K562 (cell line): ENCODE measurements around the gene DDIT3. TPM values are rescaled to one million over a fixed set of nuclear protein-coding genes. Genes with fewer than 3 reads are reported as not detected.

Source experiments
- BACH1 ChIP-seq: fragments of 200-800 bp; sonication (Bioruptor generic); IDR thresholded peaks from 2 replicates; pipeline ENCODE4 v1.6.1; 2016; ENCODE audit warnings: missing genetic modification characterization, missing compliant biosample characterization
- CBFB ChIP-seq: sonication (generic); formaldehyde crosslinking; IDR thresholded peaks from 2 replicates; pipeline ENCODE4 v1.4.0; 2020; ENCODE audit warnings: mild to moderate bottlenecking, missing genetic modification reagents
- CCAR2 ChIP-seq: fragments of 200-400 bp; formaldehyde crosslinking; IDR thresholded peaks from 2 replicates; pipeline ENCODE4 v1.6.1; 2017; ENCODE audit warnings: mild to moderate bottlenecking, low read depth, low read length
- HMG20A ChIP-seq: fragments of 450-650 bp; formaldehyde crosslinking; conservative IDR thresholded peaks from 2 replicates; pipeline ENCODE4 v1.4.0; 2020; ENCODE audit warnings: mild to moderate bottlenecking, mixed read lengths
- IRF2 ChIP-seq: sonication (generic); formaldehyde crosslinking; IDR thresholded peaks from 2 replicates; pipeline ENCODE4 v1.8.1; 2022; ENCODE audit warnings: mild to moderate bottlenecking, missing genetic modification reagents
- KLF6 ChIP-seq: fragments of 250-450 bp; sonication (Bioruptor Pico); IDR thresholded peaks from 2 replicates; pipeline ENCODE4 v1.4.0; 2020; ENCODE audit warnings: mild to moderate bottlenecking, moderate library complexity, borderline replicate concordance
- NFATC3 ChIP-seq: fragments of 450-650 bp; IDR thresholded peaks from 2 replicates; pipeline ENCODE4 v1.6.1; 2017; ENCODE audit warnings: mild to moderate bottlenecking
- NR2F6 ChIP-seq: fragments of 450-650 bp; formaldehyde crosslinking; IDR thresholded peaks from 2 replicates; pipeline ENCODE4 v1.4.0; 2020; ENCODE audit warnings: mild to moderate bottlenecking
- PHB ChIP-seq: fragments of 250-450 bp; sonication (Bioruptor Pico); IDR thresholded peaks from 2 replicates; pipeline ENCODE4 v1.5.0; 2021
- PML ChIP-seq: IDR thresholded peaks from 2 replicates; pipeline ENCODE4 v1.6.1; 2012; ENCODE audit warnings: low read length, inconsistent platforms
- POLR3G ChIP-seq: IDR thresholded peaks from 2 replicates; pipeline ENCODE4 v1.6.1; 2011; ENCODE audit not compliant: insufficient read length, insufficient replicate concordance; ENCODE audit errors: extremely low read depth
- PRPF4 ChIP-seq: fragments of 200-400 bp; formaldehyde crosslinking; IDR thresholded peaks from one replicate; pipeline ENCODE4 v1.6.1; 2017; ENCODE audit warnings: low read length, low read depth, mild to moderate bottlenecking; ENCODE audit not compliant: insufficient read depth, poor library complexity, severe bottlenecking
- RBM14 ChIP-seq: fragments of 200-400 bp; formaldehyde crosslinking; IDR thresholded peaks from 2 replicates; pipeline ENCODE4 v1.6.1; 2018; ENCODE audit warnings: low read depth, mild to moderate bottlenecking, low read length, moderate library complexity, borderline replicate concordance; ENCODE audit not compliant: insufficient read depth
- RBM15 ChIP-seq: fragments of 200-400 bp; formaldehyde crosslinking; IDR thresholded peaks from 2 replicates; pipeline ENCODE4 v1.6.1; 2018; ENCODE audit warnings: mild to moderate bottlenecking, low read length, moderate library complexity; ENCODE audit not compliant: insufficient read depth
- RBM39 ChIP-seq: fragments of 200-400 bp; formaldehyde crosslinking; optimal IDR thresholded peaks from 2 replicates; pipeline ENCODE3; 2018; ENCODE audit warnings: low read depth, low read length
- SMARCC2 ChIP-seq: fragments of 450-650 bp; IDR thresholded peaks from 2 replicates; pipeline ENCODE4 v1.6.1; 2017; ENCODE audit warnings: antibody characterized with exemption, moderate library complexity, mild to moderate bottlenecking, low read depth
- SMARCE1 ChIP-seq: fragments of 450-650 bp; IDR thresholded peaks from 2 replicates; pipeline ENCODE4 v1.7.1; 2016; ENCODE audit warnings: mild to moderate bottlenecking
- STAT5A ChIP-seq: IDR thresholded peaks from 2 replicates; pipeline ENCODE4 v1.6.1; 2012; ENCODE audit warnings: low read length, inconsistent platforms, borderline replicate concordance
- TCFL5 ChIP-seq: fragments of 250-450 bp; sonication (Bioruptor Pico); conservative IDR thresholded peaks from 2 replicates; pipeline ENCODE4 v1.6.1; 2021; ENCODE audit warnings: mild to moderate bottlenecking, moderate library complexity, matching md5 sums
- ZNF354B ChIP-seq: fragments of 250-450 bp; sonication (Bioruptor Pico); IDR thresholded peaks from 2 replicates; pipeline ENCODE4 v1.4.0; 2020
- ZNF507 ChIP-seq: conservative IDR thresholded peaks from 2 replicates; pipeline ENCODE4 v1.6.1; 2017; ENCODE audit warnings: missing genetic modification characterization, missing compliant biosample characterization
- ZNF57 ChIP-seq: fragments of 450-650 bp; formaldehyde crosslinking; IDR thresholded peaks from 2 replicates; pipeline ENCODE4 v1.4.0; 2020; ENCODE audit warnings: mild to moderate bottlenecking, moderate library complexity
- ZNF668 ChIP-seq: fragments of 250-450 bp; sonication (Bioruptor Pico); IDR thresholded peaks from 2 replicates; pipeline ENCODE4 v1.8.0; 2022; ENCODE audit warnings: mild to moderate bottlenecking, inconsistent platforms
- ZNF785 ChIP-seq: fragments of 250-450 bp; sonication (Bioruptor Pico); IDR thresholded peaks from 2 replicates; pipeline ENCODE4 v1.4.0; 2020; ENCODE audit warnings: mild to moderate bottlenecking
- polyA plus RNA-seq, 8 experiments: library from polyadenylated mRNA; depleted of rRNA in 4 of 8; stranded (reverse) in 5 of 8; unstranded in 3 of 8; fragments of >200 nt; fragmentation: Nextera tagmentation in 2 of 8; fragmentation: Illumina TruSeq in 1 of 8; extraction: Ambion mirVana in 2 of 8; extraction: Trizol in 1 of 8; gene quantifications; 2 replicates each; pipeline versions ENCODE4 v1.2.1 to v1.2.3, GENCODE V29; 2011 to 2014; ENCODE audit warnings: inconsistent platforms in 1 of 8, missing spikeins in 1 of 8
- total RNA-seq, 7 experiments: library from RNA; depleted of rRNA in 6 of 7; stranded (reverse); fragments of >200 nt in 6 of 7; fragmentation: Illumina TruSeq in 2 of 7; extraction: Trizol in 2 of 7; gene quantifications; 2 replicates each; pipeline versions ENCODE4 v1.2.1 to v1.2.3, GENCODE V29; 2011 to 2021; ENCODE audit warnings: low replicate concordance in 1 of 7
- TF ChIP-seq, protein P1 (sequence below): fragments of 250-450 bp; sonication (Bioruptor Pico); IDR thresholded peaks from 2 replicates; pipeline ENCODE4 v1.8.0; 2022; ENCODE audit warnings: inconsistent platforms
- TF ChIP-seq, protein P2 (sequence below): IDR thresholded peaks from 2 replicates; pipeline ENCODE4 v1.6.1; 2016; ENCODE audit warnings: missing genetic modification characterization, missing compliant biosample characterization
- TF ChIP-seq, protein P3 (sequence below): sonication (generic); formaldehyde crosslinking; IDR thresholded peaks from 2 replicates; pipeline ENCODE4 v1.8.0; 2022; ENCODE audit warnings: mild to moderate bottlenecking, missing genetic modification reagents

The DDIT3 gene
- total and polyA plus RNA-seq, 9 of the 15 experiments (the other 6 are each of a cell fraction or from before 2014, with no cell fraction given), result 59.1 to 272 (median 89.9) TPM

DNA sequence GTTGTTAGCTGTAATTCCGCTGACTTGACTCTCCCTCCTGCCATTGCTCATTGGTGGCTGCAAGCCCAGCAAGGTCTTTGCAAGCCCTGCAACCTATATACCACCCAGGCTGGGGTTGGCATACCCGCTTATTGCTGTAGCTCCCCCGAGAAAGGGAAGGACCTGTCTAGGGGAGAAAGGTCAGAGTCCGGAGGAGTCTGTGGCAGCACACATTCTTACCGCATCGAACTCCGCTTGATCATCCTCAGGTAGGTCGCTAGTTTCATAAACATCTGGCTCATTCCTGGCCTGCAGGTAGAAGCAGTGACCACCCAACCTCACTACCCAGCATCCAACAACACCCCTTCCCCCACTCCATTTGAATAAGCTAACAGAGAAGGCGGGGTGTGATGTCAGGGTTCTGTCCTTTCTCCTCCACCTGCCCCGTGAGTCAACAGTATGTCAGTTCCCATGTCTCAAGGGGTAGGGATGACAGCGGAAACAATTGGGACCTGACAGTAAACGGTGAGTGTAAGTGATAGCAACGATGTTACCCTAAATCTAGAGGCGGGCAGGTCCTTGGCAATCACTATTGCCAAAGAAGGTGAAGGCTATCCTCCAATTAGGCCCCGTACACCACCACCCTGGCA, 25.6 kb upstream of the DDIT3 start (continued):
- TF ChIP-seq PRPF4 (no peak), RBM39 (no peak), CCAR2 (no peak), CBFB (CRISPR knock-in tag) (no peak), BACH1 (tag) (no peak), ZNF507 (tag) (no peak), NR2F6 (no peak), HMG20A (CRISPR knock-in tag) (no peak), PML (no peak), ZNF668 (CRISPR knock-in tag) (no peak), IRF2 (CRISPR knock-in tag) (no peak), KLF6 (CRISPR knock-in tag) (no peak), ZNF785 (CRISPR knock-in tag) (no peak), ZNF354B (CRISPR knock-in tag) (no peak), RBM15 (no peak), TCFL5 (CRISPR knock-in tag) (no peak), PHB (CRISPR knock-in tag) (no peak), RBM14 (no peak), NFATC3 (no peak), SMARCC2 (0 out of 2 replicates have a peak, but pooled peaks have one; percentile 27), STAT5A (no peak), SMARCE1 (0 out of 2 replicates have a peak, but pooled peaks have one; percentile 39), POLR3G (no peak), ZNF57 (CRISPR knock-in tag) (no peak)
- TF ChIP-seq, protein P1, sequence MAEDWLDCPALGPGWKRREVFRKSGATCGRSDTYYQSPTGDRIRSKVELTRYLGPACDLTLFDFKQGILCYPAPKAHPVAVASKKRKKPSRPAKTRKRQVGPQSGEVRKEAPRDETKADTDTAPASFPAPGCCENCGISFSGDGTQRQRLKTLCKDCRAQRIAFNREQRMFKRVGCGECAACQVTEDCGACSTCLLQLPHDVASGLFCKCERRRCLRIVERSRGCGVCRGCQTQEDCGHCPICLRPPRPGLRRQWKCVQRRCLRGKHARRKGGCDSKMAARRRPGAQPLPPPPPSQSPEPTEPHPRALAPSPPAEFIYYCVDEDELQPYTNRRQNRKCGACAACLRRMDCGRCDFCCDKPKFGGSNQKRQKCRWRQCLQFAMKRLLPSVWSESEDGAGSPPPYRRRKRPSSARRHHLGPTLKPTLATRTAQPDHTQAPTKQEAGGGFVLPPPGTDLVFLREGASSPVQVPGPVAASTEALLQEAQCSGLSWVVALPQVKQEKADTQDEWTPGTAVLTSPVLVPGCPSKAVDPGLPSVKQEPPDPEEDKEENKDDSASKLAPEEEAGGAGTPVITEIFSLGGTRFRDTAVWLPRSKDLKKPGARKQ, result no peak
- TF ChIP-seq, protein P2, sequence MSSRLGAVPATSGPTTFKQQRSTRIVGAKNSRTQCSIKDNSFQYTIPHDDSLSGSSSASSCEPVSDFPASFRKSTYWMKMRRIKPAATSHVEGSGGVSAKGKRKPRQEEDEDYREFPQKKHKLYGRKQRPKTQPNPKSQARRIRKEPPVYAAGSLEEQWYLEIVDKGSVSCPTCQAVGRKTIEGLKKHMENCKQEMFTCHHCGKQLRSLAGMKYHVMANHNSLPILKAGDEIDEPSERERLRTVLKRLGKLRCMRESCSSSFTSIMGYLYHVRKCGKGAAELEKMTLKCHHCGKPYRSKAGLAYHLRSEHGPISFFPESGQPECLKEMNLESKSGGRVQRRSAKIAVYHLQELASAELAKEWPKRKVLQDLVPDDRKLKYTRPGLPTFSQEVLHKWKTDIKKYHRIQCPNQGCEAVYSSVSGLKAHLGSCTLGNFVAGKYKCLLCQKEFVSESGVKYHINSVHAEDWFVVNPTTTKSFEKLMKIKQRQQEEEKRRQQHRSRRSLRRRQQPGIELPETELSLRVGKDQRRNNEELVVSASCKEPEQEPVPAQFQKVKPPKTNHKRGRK, result no peak
- TF ChIP-seq, protein P3, sequence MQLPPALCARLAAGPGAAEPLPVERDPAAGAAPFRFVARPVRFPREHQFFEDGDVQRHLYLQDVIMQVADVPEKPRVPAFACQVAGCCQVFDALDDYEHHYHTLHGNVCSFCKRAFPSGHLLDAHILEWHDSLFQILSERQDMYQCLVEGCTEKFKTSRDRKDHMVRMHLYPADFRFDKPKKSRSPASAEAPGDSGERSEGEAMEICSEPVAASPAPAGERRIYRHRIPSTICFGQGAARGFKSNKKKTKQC, result 0 out of 2 replicates have a peak, but pooled peaks have one; percentile 26
